HCT116 (cell line): ENCODE results near the gene ACTBL2. TPM values are rescaled to one million over a fixed set of nuclear protein-coding genes. Genes with fewer than 3 reads are reported as not detected.

Source experiments
- ATAC-seq: fragments of 200-7000 bp; cut with Tn5 transposase; 2 replicates; pipeline ENCODE4 v1.9.1; 2020; ENCODE audit warnings: mild to moderate bottlenecking, moderate library complexity
- BruUV-seq: library from RNA; stranded (reverse); fragments of 400-500 nt; replicated peaks from 2 replicates; lab custom pipeline; 2021; lab: Mats Ljungman, UMichigan
- CTCF ChIA-PET: fragments of 300-600 bp; sonication (Branson Sonifier 250); formaldehyde crosslinking; loops from one replicate; lab custom pipeline; 2021; ENCODE audit warnings: antibody characterized with exemption; lab: Charles Lee
- POLR2A ChIA-PET: fragments of 300-600, 350-600 bp; sonication (Branson Sonifier 250); formaldehyde crosslinking; loops from one replicate; lab custom pipeline; 2021; ENCODE audit warnings: antibody characterized with exemption; lab: Charles Lee
- RAD21 ChIA-PET, 2 experiments: fragments of 300-600 bp; sonication (Branson Sonifier 250); formaldehyde crosslinking; loops; one replicate each; lab custom pipeline; 2023; ENCODE audit warnings: low total read pairs in 2 of 2; ENCODE audit not compliant: uncharacterized antibody in 2 of 2, unreplicated experiment in 2 of 2, low non-redundant PET in 1 of 2; lab: Charles Lee
- DNase-seq: peaks from one replicate; pipeline ENCODE4 v3.0.0-alpha.2; 2010; ENCODE audit warnings: low read depth, low spot score
- H2AFZ ChIP-seq: fragments of 200-600 bp; shearing (Covaris generic), sonication (generic); 2 replicates; pipeline ENCODE4 v1.6.1; 2017; ENCODE audit warnings: low read depth, mixed run types, mixed read lengths, antibody characterized with exemption, low read length; ENCODE audit not compliant: poor library complexity, severe bottlenecking
- H3K27ac ChIP-seq: 2 replicates; pipeline ENCODE4 v1.5.1; 2012; ENCODE audit warnings: low read depth, low read length
- H3K27me3 ChIP-seq: fragments of 200-600 bp; sonication (generic); 2 replicates; pipeline ENCODE4 v1.6.1; 2016; ENCODE audit warnings: mixed run types, low read length, mixed read lengths; ENCODE audit not compliant: insufficient read depth
- H3K36me3 ChIP-seq, 2 experiments: fragments of 200-500 bp in 1 of 2; fragments of 200-600 bp in 1 of 2; sonication (Bioruptor generic) in 1 of 2; sonication (generic) in 1 of 2; 2 replicates each; pipeline versions ENCODE4 v1.5.1 to v1.6.1; 2014 to 2016; ENCODE audit warnings: low read length in 2 of 2, inconsistent platforms in 1 of 2, mixed read lengths in 1 of 2, mixed run types in 1 of 2; ENCODE audit not compliant: insufficient read depth in 2 of 2, control insufficient read depth in 1 of 2
- H3K4me1 ChIP-seq, 2 experiments: fragments of 200-600 bp in 1 of 2; sonication (generic) in 1 of 2; 2 replicates each; pipeline versions ENCODE4 v1.5.1 to v1.6.1; 2012 to 2017; ENCODE audit warnings: low read length in 2 of 2, inconsistent platforms in 1 of 2, mild to moderate bottlenecking in 1 of 2, mixed read lengths in 1 of 2, mixed run types in 1 of 2, moderate library complexity in 1 of 2; ENCODE audit not compliant: insufficient read depth in 2 of 2, control insufficient read depth in 1 of 2
- H3K4me2 ChIP-seq: fragments of 200-600 bp; sonication (generic); 2 replicates; pipeline ENCODE4 v1.6.1; 2017; ENCODE audit warnings: mixed run types, low read length, mixed read lengths
- H3K4me3 ChIP-seq, 2 experiments: fragments of 200-600 bp in 1 of 2; sonication (generic) in 1 of 2; replicated peaks in 1 of 2; 2 replicates each; pipeline ENCODE4 v1.5.1; 2011 to 2016; ENCODE audit warnings: low read length in 2 of 2, control low read depth in 1 of 2, low read depth in 1 of 2, mild to moderate bottlenecking in 1 of 2, mixed read lengths in 1 of 2, mixed run types in 1 of 2
- H3K79me2 ChIP-seq: fragments of 200-600 bp; sonication (generic); 2 replicates; pipeline ENCODE4 v1.6.1; 2017; ENCODE audit warnings: mild to moderate bottlenecking, mixed run types, low read length, moderate library complexity, mixed read lengths; ENCODE audit not compliant: insufficient read depth
- H3K9ac ChIP-seq: fragments of 200-600 bp; sonication (generic); 2 replicates; pipeline ENCODE4 v1.6.1; 2016; ENCODE audit warnings: low read length, mixed read lengths
- H3K9me2 ChIP-seq: fragments of 200-600 bp; sonication (generic), shearing (Covaris generic); 2 replicates; pipeline ENCODE4 v1.6.1; 2017; ENCODE audit warnings: mixed run types, mild to moderate bottlenecking, moderate library complexity; ENCODE audit not compliant: insufficient read depth
- H3K9me3 ChIP-seq, 2 experiments: fragments of 200-500 bp in 1 of 2; fragments of 200-600 bp in 1 of 2; sonication (Bioruptor generic) in 1 of 2; sonication (generic) in 1 of 2; 2 replicates each; pipeline ENCODE4 v1.6.1; 2014 to 2017; ENCODE audit warnings: low read length in 2 of 2, mixed read lengths in 2 of 2, inconsistent platforms in 1 of 2, low read depth in 1 of 2, mild to moderate bottlenecking in 1 of 2, mixed run types in 1 of 2, moderate library complexity in 1 of 2; ENCODE audit not compliant: control insufficient read depth in 1 of 2, insufficient read depth in 1 of 2
- H4K20me1 ChIP-seq: fragments of 200-600 bp; sonication (generic), shearing (Covaris generic); 2 replicates; pipeline ENCODE4 v1.6.1; 2017; ENCODE audit warnings: mixed run types, mild to moderate bottlenecking, moderate library complexity; ENCODE audit not compliant: insufficient read depth
- CBX3 ChIP-seq: IDR thresholded peaks from 2 replicates; pipeline ENCODE4 v1.6.1; 2012; ENCODE audit warnings: low read depth
- CEBPB ChIP-seq: IDR thresholded peaks from 2 replicates; pipeline ENCODE4 v1.6.1; 2012; ENCODE audit warnings: low read depth
- EGR1 ChIP-seq: IDR thresholded peaks from 2 replicates; pipeline ENCODE4 v1.6.1; 2012; ENCODE audit warnings: low read depth
- FOSL1 ChIP-seq: IDR thresholded peaks from 2 replicates; pipeline ENCODE4 v1.6.1; 2012; ENCODE audit warnings: low read depth
- JUND ChIP-seq: IDR thresholded peaks from 2 replicates; pipeline ENCODE4 v1.6.1; 2012
- MAX ChIP-seq: IDR thresholded peaks from 2 replicates; pipeline ENCODE4 v1.6.1; 2012
- RAD21 ChIP-seq: IDR thresholded peaks from 2 replicates; pipeline ENCODE4 v1.6.1; 2012; ENCODE audit warnings: low read depth, mild to moderate bottlenecking
- REST ChIP-seq: IDR thresholded peaks from 2 replicates; pipeline ENCODE4 v1.6.1; 2012; ENCODE audit warnings: low read depth
- SP1 ChIP-seq: IDR thresholded peaks from 2 replicates; pipeline ENCODE4 v1.6.1; 2012; ENCODE audit warnings: low read depth
- TCF7L2 ChIP-seq: IDR thresholded peaks from 2 replicates; pipeline ENCODE4 v1.7.0; 2011; ENCODE audit warnings: borderline replicate concordance, inconsistent platforms; ENCODE audit not compliant: insufficient read depth, insufficient read length; ENCODE audit errors: extremely low read depth
- YY1 ChIP-seq: IDR thresholded peaks from 2 replicates; pipeline ENCODE4 v1.6.1; 2011; ENCODE audit warnings: low read length, low read depth, moderate library complexity, mild to moderate bottlenecking; ENCODE audit not compliant: insufficient replicate concordance; ENCODE audit errors: extremely low read depth
- intact Hi-C: fragments of 100-400 bp; cut with micrococcal nuclease; formaldehyde crosslinking; loops from 2 replicates; pipeline ENCODE4 v1.10.0; 2022
- total RNA-seq: library from RNA; stranded (reverse); gene quantifications from one replicate; pipeline ENCODE4 v1.2.1, GENCODE V29; 2021; ENCODE audit not compliant: unreplicated experiment

ACTBL2 gene
- total RNA-seq, 1 experiment from 2014 or later, result 0.07 TPM

- TF ChIP-seq TCF7L2 (no peak), REST (no peak)
Measured at GRCh38 chr5:57436586-57436985, 46.0 kb downstream of the ACTBL2 start (continued).

- Histone ChIP-seq H4K20me1 (no peaks in the 10 kb centered on the region), H3K79me2 (no peaks in the 10 kb centered on the region), H3K27me3 (no peaks in the 10 kb centered on the region), H2AFZ (peak overlapping the region; percentile 19), H3K9ac (no peak overlapping the region), H3K9me2 (no peaks in the 10 kb centered on the region), H3K36me3 (no peaks in the 10 kb centered on the region), H3K4me2 (peak overlapping the region; percentile 53), H3K4me3 (no peak overlapping the region), H3K9me3 (no peaks in the 10 kb centered on the region), H3K27ac (peak overlapping the region; percentile 55), H3K4me1 (peaks cover 14 to 22% of the 10 kb centered on the region in 2 experiments; a peak in 3 of 4 replicates)
- intact Hi-C loops, result no loop called here
- ChIA-PET CTCF (interaction anchor here (1.0 kb wide), 1 partner anchor 138 kb away, joined by 3 read pairs; no protein-coding TSS in a partner anchor), RAD21 (interaction anchor here in 1 of 2 experiments (1.4 kb wide), 1 partner anchor 59 kb away, joined by 4 read pairs; no protein-coding TSS in a partner anchor), POLR2A (no interaction called here)
- peak; percentile 37 for DNase-seq
- TF ChIP-seq MAX (no peak), YY1 (no peak), CEBPB (no peak), FOSL1 (peak; percentile 51; the same call in 1 of the 2 replicates), CBX3 (0 out of 2 replicates have a peak, but pooled peaks have one; percentile 32), SP1 (peak; percentile 57), EGR1 (0 out of 2 replicates have a peak, but pooled peaks have one; percentile 22), RAD21 (0 out of 2 replicates have a peak, but pooled peaks have one; percentile 3), JUND (peak; percentile 47)
- TF ChIP-seq, all 23 proteins: peak for 6
- ATAC-seq, result peak; percentile 82
- BruUV-seq, result no TSS peak
Measured at GRCh38 chr5:57435701-57436134, 46.9 kb downstream of the ACTBL2 start.
